SK-N-SH treated with all-trans-retinoic acid at 6 μM for 48 hours (cell line): ENCODE data around the gene EFCAB14.

Experiments
- CSDC2 ChIP-seq: fragments of 250-450 bp; sonication (Bioruptor Pico); IDR thresholded peaks from 2 replicates; pipeline ENCODE4 v1.5.0; 2020; ENCODE audit warnings: mild to moderate bottlenecking, moderate library complexity
- RARB ChIP-seq: fragments of 250-450 bp; sonication (Bioruptor Pico); IDR thresholded peaks from 2 replicates; pipeline ENCODE4 v1.8.0; 2021; ENCODE audit warnings: mild to moderate bottlenecking, moderate library complexity
- SNAI2 ChIP-seq: fragments of 250-450 bp; sonication (Bioruptor Pico); IDR thresholded peaks from 2 replicates; pipeline ENCODE4 v1.5.0; 2020; ENCODE audit warnings: mild to moderate bottlenecking, moderate library complexity
- ZC3H10 ChIP-seq: fragments of 250-450 bp; sonication (Bioruptor Pico); IDR thresholded peaks from 2 replicates; pipeline ENCODE4 v1.5.1; 2021; ENCODE audit warnings: mild to moderate bottlenecking, moderate library complexity
- ZFP3 ChIP-seq: fragments of 250-450 bp; sonication (Bioruptor Pico); IDR thresholded peaks from 2 replicates; pipeline ENCODE4 v1.5.0; 2020; ENCODE audit warnings: mild to moderate bottlenecking, moderate library complexity
- ZFP30 ChIP-seq: fragments of 450-650 bp; formaldehyde crosslinking; IDR thresholded peaks from 2 replicates; pipeline ENCODE4 v1.5.0; 2022; ENCODE audit warnings: mild to moderate bottlenecking, moderate library complexity
- ZNF8 ChIP-seq: fragments of 450-650 bp; formaldehyde crosslinking; IDR thresholded peaks from 2 replicates; pipeline ENCODE4 v1.5.0; 2020; ENCODE audit warnings: mild to moderate bottlenecking, moderate library complexity

DNA sequence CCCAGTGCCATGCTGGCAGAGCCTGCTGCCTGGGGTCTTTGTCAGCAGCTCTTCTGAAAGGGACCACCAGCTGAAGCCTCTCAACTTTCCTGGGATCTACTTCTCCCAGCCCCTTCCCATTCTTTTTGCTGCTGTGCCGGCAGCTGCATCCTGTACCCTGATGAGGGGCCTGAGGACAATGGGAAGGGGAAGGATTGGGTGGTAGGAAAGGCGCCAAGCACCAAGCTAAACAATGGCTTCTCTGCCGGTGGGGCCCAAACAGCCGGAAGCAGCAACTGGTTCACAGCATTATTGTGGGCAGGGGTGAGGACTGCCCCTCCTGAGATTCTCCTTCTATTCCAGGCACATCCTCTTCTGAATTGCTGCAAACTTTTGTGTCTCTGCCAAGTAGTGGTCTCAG is 5.0 kb upstream of the EFCAB14 start:
- TF ChIP-seq SNAI2 (CRISPR knock-in tag): no peak
- no peak for TF ChIP-seq ZFP30 (CRISPR knock-in tag)
- TF ChIP-seq RARB (CRISPR knock-in tag): no peak
- TF ChIP-seq CSDC2 (CRISPR knock-in tag): no peak
- TF ChIP-seq ZFP3 (CRISPR knock-in tag): no peak
- no peak for TF ChIP-seq ZC3H10 (CRISPR knock-in tag)
- TF ChIP-seq ZNF8 (CRISPR knock-in tag): no peak
